ENCODE data around the gene GCDH. TPM values are rescaled to one million over a fixed set of nuclear protein-coding genes. Genes with fewer than 3 reads are reported as not detected.
"Not testable (repeated sequence)": the region's sequence is repeated elsewhere in the genome, so short reads cannot be mapped to it uniquely, and the experiment has no call there.

Gene GCDH
- total RNA-seq: 35.2 and 43.9 TPM in 2 replicates

- TF ChIP-seq CTCF (IDR thresholded peaks at IDR 0.05; ENCODE audit: insufficient read depth, low read length, poor library complexity, severe bottlenecking): no peak
- Histone ChIP-seq H3K36me3 (ENCODE audit: control insufficient read depth, insufficient read depth, low read length) (no peaks in the 10 kb centered on the region), H3K27me3 (ENCODE audit: control insufficient read depth, insufficient read depth, low read length) (peaks cover 14% of the 10 kb centered on the region), H3K4me3 (ENCODE audit: low read depth, low read length) (peak within 1 kb of the TSS; percentile 95)
- peak; percentile 96 for DNase-seq (ENCODE audit: low read depth)
Observed at GRCh38 chr19:12890787-12891552, at the start of gene GCDH. GCDH (plus strand) TSS chr19:12891160; CDS start chr19:12891305, 145 bp downstream.

GRCh38 chr19:12842511-12842910 lies 48.4 kb upstream of the GCDH start:
- DNase-seq (ENCODE audit: low read depth): no peak
- Histone ChIP-seq H3K36me3 (ENCODE audit: control insufficient read depth, insufficient read depth, low read length) (no peaks in the 10 kb centered on the region), H3K4me3 (ENCODE audit: low read depth, low read length) (no peak overlapping the region), H3K27me3 (ENCODE audit: control insufficient read depth, insufficient read depth, low read length) (peaks cover 51% of the 10 kb centered on the region)
- TF ChIP-seq CTCF (IDR thresholded peaks at IDR 0.05; ENCODE audit: insufficient read depth, low read length, poor library complexity, severe bottlenecking): no peak

- peaks cover 46% of the 10 kb centered on the region for H3K27me3 ChIP-seq (ENCODE audit: control insufficient read depth, insufficient read depth, low read length)
- DNase-seq (ENCODE audit: low read depth): no peak
- H3K36me3 ChIP-seq (ENCODE audit: control insufficient read depth, insufficient read depth, low read length): no peaks in the 10 kb centered on the region
- no peak for TF ChIP-seq CTCF (IDR thresholded peaks at IDR 0.05; ENCODE audit: insufficient read depth, low read length, poor library complexity, severe bottlenecking)
- no peak overlapping the region for H3K4me3 ChIP-seq (ENCODE audit: low read depth, low read length)
Observed at GRCh38 chr19:12843328-12843727, 47.6 kb upstream of the GCDH start.

- H3K27me3 ChIP-seq (ENCODE audit: control insufficient read depth, insufficient read depth, low read length): peaks cover 37% of the 10 kb centered on the region
- DNase-seq (ENCODE audit: low read depth): no peak
- H3K36me3 ChIP-seq (ENCODE audit: control insufficient read depth, insufficient read depth, low read length): no peaks in the 10 kb centered on the region
- no peak for TF ChIP-seq CTCF (IDR thresholded peaks at IDR 0.05; ENCODE audit: insufficient read depth, low read length, poor library complexity, severe bottlenecking)
- no peak overlapping the region for H3K4me3 ChIP-seq (ENCODE audit: low read depth, low read length)
Observed at GRCh38 chr19:12843999-12844732, 46.8 kb upstream of the GCDH start.

GRCh38 chr19:12846613-12847012 lies 44.3 kb upstream of the GCDH start:
- H3K4me3 ChIP-seq (ENCODE audit: low read depth, low read length); H3K36me3 ChIP-seq (ENCODE audit: control insufficient read depth, insufficient read depth, low read length); DNase-seq (ENCODE audit: low read depth): not testable (repeated sequence)
- H3K27me3 ChIP-seq (ENCODE audit: control insufficient read depth, insufficient read depth, low read length): peaks cover 15% of the 10 kb centered on the region
